ENCODE results near the gene UST. TPM values are rescaled to one million over a fixed set of nuclear protein-coding genes. Genes with fewer than 3 reads are reported as not detected.

The UST gene
- polyA plus RNA-seq, 1 donor from 2014 or later = 7.5 TPM

DNA sequence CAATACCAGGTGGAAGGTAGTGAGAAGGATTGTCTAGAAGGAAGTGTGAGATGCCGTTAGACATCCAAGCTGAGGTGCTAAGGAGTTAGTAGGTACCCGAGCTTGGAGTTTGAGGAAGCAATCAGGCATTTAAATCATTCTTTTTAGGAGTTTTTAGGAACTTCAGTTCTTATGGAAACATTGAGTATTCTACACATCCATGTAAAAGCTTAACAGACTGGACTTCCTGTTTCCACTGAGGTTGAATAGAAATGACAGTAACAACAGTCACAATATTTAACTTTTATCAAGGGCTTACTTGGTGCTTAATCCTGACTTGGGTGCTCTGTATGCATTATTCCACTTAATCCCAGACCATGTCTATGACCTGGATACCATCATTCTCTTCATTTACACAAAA is 136.4 kb downstream of the UST start:
- Histone ChIP-seq H3K36me3 (ENCODE audit: insufficient read depth, low read length) (no peaks in the 10 kb centered on the region), H4K20me1 (ENCODE audit: insufficient read depth) (no peaks in the 10 kb centered on the region), H3K4me2 (ENCODE audit: low read length) (no peak overlapping the region), H3K4me3 (ENCODE audit: low read length) (no peak overlapping the region), H3K9ac (ENCODE audit: low read length) (no peak overlapping the region), H3K79me2 (replicated peaks; ENCODE audit: insufficient read depth, low read length) (no peaks in the 10 kb centered on the region), H2AFZ (ENCODE audit: low read depth, low read length) (no peak overlapping the region), H3K9me3 (ENCODE audit: low read length) (no peaks in the 10 kb centered on the region), H3K27ac (ENCODE audit: low read length) (no peak overlapping the region), H3K9me2 (ENCODE audit: insufficient read depth, low read length) (no peaks in the 10 kb centered on the region), H3F3A (ENCODE audit: insufficient read depth, low read length, poor library complexity, severe bottlenecking) (no peaks in the 10 kb centered on the region), H3K27me3 (ENCODE audit: insufficient read depth, low read depth, low read length) (no peaks in the 10 kb centered on the region)
- TF ChIP-seq, protein P1, sequence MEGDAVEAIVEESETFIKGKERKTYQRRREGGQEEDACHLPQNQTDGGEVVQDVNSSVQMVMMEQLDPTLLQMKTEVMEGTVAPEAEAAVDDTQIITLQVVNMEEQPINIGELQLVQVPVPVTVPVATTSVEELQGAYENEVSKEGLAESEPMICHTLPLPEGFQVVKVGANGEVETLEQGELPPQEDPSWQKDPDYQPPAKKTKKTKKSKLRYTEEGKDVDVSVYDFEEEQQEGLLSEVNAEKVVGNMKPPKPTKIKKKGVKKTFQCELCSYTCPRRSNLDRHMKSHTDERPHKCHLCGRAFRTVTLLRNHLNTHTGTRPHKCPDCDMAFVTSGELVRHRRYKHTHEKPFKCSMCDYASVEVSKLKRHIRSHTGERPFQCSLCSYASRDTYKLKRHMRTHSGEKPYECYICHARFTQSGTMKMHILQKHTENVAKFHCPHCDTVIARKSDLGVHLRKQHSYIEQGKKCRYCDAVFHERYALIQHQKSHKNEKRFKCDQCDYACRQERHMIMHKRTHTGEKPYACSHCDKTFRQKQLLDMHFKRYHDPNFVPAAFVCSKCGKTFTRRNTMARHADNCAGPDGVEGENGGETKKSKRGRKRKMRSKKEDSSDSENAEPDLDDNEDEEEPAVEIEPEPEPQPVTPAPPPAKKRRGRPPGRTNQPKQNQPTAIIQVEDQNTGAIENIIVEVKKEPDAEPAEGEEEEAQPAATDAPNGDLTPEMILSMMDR (IDR thresholded peaks at IDR 0.05; ENCODE audit: poor library complexity, severe bottlenecking) = no peak
- TF ChIP-seq POLR2AphosphoS5 (IDR thresholded peaks at IDR 0.05) = no peak
- no peak for TF ChIP-seq EZH2 (IDR thresholded peaks at IDR 0.05; ENCODE audit: borderline replicate concordance, insufficient read depth, low read length, poor library complexity, severe bottlenecking)
- no peak for TF ChIP-seq MXI1 (conservative IDR thresholded peaks at IDR 0.05; ENCODE audit: poor library complexity, severe bottlenecking)
- TF ChIP-seq EP300 (conservative IDR thresholded peaks at IDR 0.05; ENCODE audit: poor library complexity, severe bottlenecking) = no peak
- no peak for TF ChIP-seq TAF1 (IDR thresholded peaks at IDR 0.05; ENCODE audit: low read depth)
- TF ChIP-seq RAD21 (conservative IDR thresholded peaks at IDR 0.05) = no peak
- TF ChIP-seq SMC3 (conservative IDR thresholded peaks at IDR 0.05; ENCODE audit: poor library complexity) = no peak
- TF ChIP-seq, protein P2, sequence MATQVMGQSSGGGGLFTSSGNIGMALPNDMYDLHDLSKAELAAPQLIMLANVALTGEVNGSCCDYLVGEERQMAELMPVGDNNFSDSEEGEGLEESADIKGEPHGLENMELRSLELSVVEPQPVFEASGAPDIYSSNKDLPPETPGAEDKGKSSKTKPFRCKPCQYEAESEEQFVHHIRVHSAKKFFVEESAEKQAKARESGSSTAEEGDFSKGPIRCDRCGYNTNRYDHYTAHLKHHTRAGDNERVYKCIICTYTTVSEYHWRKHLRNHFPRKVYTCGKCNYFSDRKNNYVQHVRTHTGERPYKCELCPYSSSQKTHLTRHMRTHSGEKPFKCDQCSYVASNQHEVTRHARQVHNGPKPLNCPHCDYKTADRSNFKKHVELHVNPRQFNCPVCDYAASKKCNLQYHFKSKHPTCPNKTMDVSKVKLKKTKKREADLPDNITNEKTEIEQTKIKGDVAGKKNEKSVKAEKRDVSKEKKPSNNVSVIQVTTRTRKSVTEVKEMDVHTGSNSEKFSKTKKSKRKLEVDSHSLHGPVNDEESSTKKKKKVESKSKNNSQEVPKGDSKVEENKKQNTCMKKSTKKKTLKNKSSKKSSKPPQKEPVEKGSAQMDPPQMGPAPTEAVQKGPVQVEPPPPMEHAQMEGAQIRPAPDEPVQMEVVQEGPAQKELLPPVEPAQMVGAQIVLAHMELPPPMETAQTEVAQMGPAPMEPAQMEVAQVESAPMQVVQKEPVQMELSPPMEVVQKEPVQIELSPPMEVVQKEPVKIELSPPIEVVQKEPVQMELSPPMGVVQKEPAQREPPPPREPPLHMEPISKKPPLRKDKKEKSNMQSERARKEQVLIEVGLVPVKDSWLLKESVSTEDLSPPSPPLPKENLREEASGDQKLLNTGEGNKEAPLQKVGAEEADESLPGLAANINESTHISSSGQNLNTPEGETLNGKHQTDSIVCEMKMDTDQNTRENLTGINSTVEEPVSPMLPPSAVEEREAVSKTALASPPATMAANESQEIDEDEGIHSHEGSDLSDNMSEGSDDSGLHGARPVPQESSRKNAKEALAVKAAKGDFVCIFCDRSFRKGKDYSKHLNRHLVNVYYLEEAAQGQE (IDR thresholded peaks at IDR 0.05; ENCODE audit: borderline replicate concordance) = no peak

DNA sequence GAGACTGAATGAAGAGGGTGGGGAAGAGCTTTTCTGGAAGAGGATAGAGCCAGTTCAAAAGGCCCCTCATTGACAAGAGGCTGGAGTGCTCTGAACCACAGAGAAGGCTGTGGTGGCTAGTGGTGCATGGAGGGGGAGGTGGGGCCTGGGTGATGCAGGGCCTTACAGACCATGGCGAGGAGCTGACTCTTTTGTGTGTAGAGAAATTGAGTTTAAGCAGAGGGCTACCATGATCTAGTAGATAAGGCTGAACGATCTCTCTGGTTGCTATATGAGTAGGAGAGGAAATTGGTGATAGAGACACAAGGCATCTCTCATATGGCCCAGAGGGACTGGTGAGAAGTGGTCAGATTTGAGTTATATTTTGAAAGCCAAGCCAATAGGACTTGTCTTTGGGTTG is 137.6 kb downstream of the UST start:
- Histone ChIP-seq H3K27ac (ENCODE audit: low read length) (no peak overlapping the region), H3K36me3 (ENCODE audit: insufficient read depth, low read length) (no peaks in the 10 kb centered on the region)

More for the DNA sequence above, 137.6 kb downstream of the UST start:
- no peaks in the 10 kb centered on the region for H3F3A ChIP-seq (ENCODE audit: insufficient read depth, low read length, poor library complexity, severe bottlenecking)
- H3K9ac ChIP-seq (ENCODE audit: low read length) = no peak overlapping the region
- no peak for TF ChIP-seq POLR2AphosphoS5 (IDR thresholded peaks at IDR 0.05)
- TF ChIP-seq MXI1 (conservative IDR thresholded peaks at IDR 0.05; ENCODE audit: poor library complexity, severe bottlenecking) = no peak
- TF ChIP-seq, protein P1 (IDR thresholded peaks at IDR 0.05; ENCODE audit: poor library complexity, severe bottlenecking) = no peak
- TF ChIP-seq EP300 (conservative IDR thresholded peaks at IDR 0.05; ENCODE audit: poor library complexity, severe bottlenecking) = no peak
- TF ChIP-seq, protein P2 (IDR thresholded peaks at IDR 0.05; ENCODE audit: borderline replicate concordance) = no peak
- TF ChIP-seq RAD21 (conservative IDR thresholded peaks at IDR 0.05) = no peak
- TF ChIP-seq SMC3 (conservative IDR thresholded peaks at IDR 0.05; ENCODE audit: poor library complexity) = no peak
- TF ChIP-seq TAF1 (IDR thresholded peaks at IDR 0.05; ENCODE audit: low read depth) = no peak
- TF ChIP-seq EZH2 (IDR thresholded peaks at IDR 0.05; ENCODE audit: borderline replicate concordance, insufficient read depth, low read length, poor library complexity, severe bottlenecking) = no peak
- no peaks in the 10 kb centered on the region for H3K9me3 ChIP-seq (ENCODE audit: low read length)
- no peak overlapping the region for H2AFZ ChIP-seq (ENCODE audit: low read depth, low read length)
- H3K4me2 ChIP-seq (ENCODE audit: low read length) = no peak overlapping the region
- H3K27me3 ChIP-seq (ENCODE audit: insufficient read depth, low read depth, low read length) = no peaks in the 10 kb centered on the region
- no peaks in the 10 kb centered on the region for H3K79me2 ChIP-seq (replicated peaks; ENCODE audit: insufficient read depth, low read length)
- H4K20me1 ChIP-seq (ENCODE audit: insufficient read depth) = no peaks in the 10 kb centered on the region
- H3K9me2 ChIP-seq (ENCODE audit: insufficient read depth, low read length) = no peaks in the 10 kb centered on the region
- no peak overlapping the region for H3K4me3 ChIP-seq (ENCODE audit: low read length)
